Tibial nerve (tissue), 4 donors: ENCODE results near the gene FOXK1.

Experiments used
- CTCF ChIP-seq, 5 experiments: fragments of 200-600 bp in 3 of 5; fragments of 450-650 bp in 2 of 5; sonication (generic) in 3 of 5; IDR thresholded peaks; one replicate each; pipeline ENCODE4 v1.5.1; 2016 to 2019; ENCODE audit warnings: antibody characterized with exemption in 5 of 5, mild to moderate bottlenecking in 3 of 5, moderate library complexity in 2 of 5
- EP300 ChIP-seq, 2 donors: sonication (generic); formaldehyde crosslinking; IDR thresholded peaks; one replicate each; pipeline ENCODE4 v1.6.1; 2017; ENCODE audit warnings: antibody characterized with exemption in 2 of 2, mild to moderate bottlenecking in 1 of 2
- POLR2A ChIP-seq, 2 donors: fragments of 450-650 bp; IDR thresholded peaks; one replicate each; pipeline ENCODE4 v1.6.1; 2017; ENCODE audit warnings: antibody characterized with exemption in 2 of 2, mild to moderate bottlenecking in 2 of 2, moderate library complexity in 2 of 2

- TF ChIP-seq CTCF (IDR thresholded peaks at IDR 0.05): no peak
- no peak for TF ChIP-seq EP300 (IDR thresholded peaks at IDR 0.05)
- TF ChIP-seq POLR2A (IDR thresholded peaks at IDR 0.05): no peak
These were observed 32.8 kb downstream of the FOXK1 start for GRCh38 chr7:4714767-4715409.
